22Rv1 (cell line): ENCODE results near the gene MLLT1.

Source experiments
- H3K27ac ChIP-seq: fragments of 450-650 bp; 2 replicates; pipeline ENCODE4 v1.5.1; 2017
- CTCF ChIP-seq: fragments of 450-650 bp; IDR thresholded peaks from 2 replicates; pipeline ENCODE4 v1.5.1; 2017; ENCODE audit warnings: mild to moderate bottlenecking
- ZFX ChIP-seq: fragments of 450-650 bp; IDR thresholded peaks from 2 replicates; pipeline ENCODE4 v1.6.1; 2017; ENCODE audit warnings: antibody characterized with exemption, borderline replicate concordance

MLLT1 gene

GRCh38 chr19:6252066-6252465 lies 27.7 kb downstream of the MLLT1 start:
- no peak for TF ChIP-seq CTCF
- TF ChIP-seq ZFX = no peak
- no peak overlapping the region for H3K27ac ChIP-seq

GRCh38 chr19:6250909-6251308 lies 28.9 kb downstream of the MLLT1 start:
- H3K27ac ChIP-seq = no peak overlapping the region
- TF ChIP-seq ZFX (no peak), CTCF (no peak)

- no peak overlapping the region for H3K27ac ChIP-seq
- TF ChIP-seq CTCF (no peak), ZFX (no peak)
These were observed 29.7 kb downstream of the MLLT1 start for GRCh38 chr19:6250024-6250615.

- H3K27ac ChIP-seq = no peak overlapping the region
These were observed 30.5 kb downstream of the MLLT1 start for GRCh38 chr19:6249296-6249695.

GRCh38 chr19:6248844-6249243 lies 30.9 kb downstream of the MLLT1 start:
- no peak overlapping the region for H3K27ac ChIP-seq
- TF ChIP-seq ZFX = no peak
- no peak for TF ChIP-seq CTCF

More at GRCh38 chr19:6249296-6249695, 30.5 kb downstream of the MLLT1 start:
- no peak for TF ChIP-seq CTCF
- no peak for TF ChIP-seq ZFX

GRCh38 chr19:6248341-6248740 lies 31.4 kb downstream of the MLLT1 start:
- H3K27ac ChIP-seq = no peak overlapping the region
- TF ChIP-seq CTCF = no peak
- no peak for TF ChIP-seq ZFX

- no peak overlapping the region for H3K27ac ChIP-seq
- TF ChIP-seq ZFX (no peak), CTCF (no peak)
These were observed 32.8 kb downstream of the MLLT1 start for GRCh38 chr19:6247007-6247288.
